HG03135 (cell line): Measurements from ENCODE around the gene CACNA1D.

Source experiments
- ATAC-seq: cut with Tn5 transposase; IDR thresholded peaks from one replicate; pipeline ENCODE4 v1.9.1; 2021; ENCODE audit warnings: mild to moderate bottlenecking, moderate library complexity; ENCODE audit not compliant: unreplicated experiment

The CACNA1D gene

DNA sequence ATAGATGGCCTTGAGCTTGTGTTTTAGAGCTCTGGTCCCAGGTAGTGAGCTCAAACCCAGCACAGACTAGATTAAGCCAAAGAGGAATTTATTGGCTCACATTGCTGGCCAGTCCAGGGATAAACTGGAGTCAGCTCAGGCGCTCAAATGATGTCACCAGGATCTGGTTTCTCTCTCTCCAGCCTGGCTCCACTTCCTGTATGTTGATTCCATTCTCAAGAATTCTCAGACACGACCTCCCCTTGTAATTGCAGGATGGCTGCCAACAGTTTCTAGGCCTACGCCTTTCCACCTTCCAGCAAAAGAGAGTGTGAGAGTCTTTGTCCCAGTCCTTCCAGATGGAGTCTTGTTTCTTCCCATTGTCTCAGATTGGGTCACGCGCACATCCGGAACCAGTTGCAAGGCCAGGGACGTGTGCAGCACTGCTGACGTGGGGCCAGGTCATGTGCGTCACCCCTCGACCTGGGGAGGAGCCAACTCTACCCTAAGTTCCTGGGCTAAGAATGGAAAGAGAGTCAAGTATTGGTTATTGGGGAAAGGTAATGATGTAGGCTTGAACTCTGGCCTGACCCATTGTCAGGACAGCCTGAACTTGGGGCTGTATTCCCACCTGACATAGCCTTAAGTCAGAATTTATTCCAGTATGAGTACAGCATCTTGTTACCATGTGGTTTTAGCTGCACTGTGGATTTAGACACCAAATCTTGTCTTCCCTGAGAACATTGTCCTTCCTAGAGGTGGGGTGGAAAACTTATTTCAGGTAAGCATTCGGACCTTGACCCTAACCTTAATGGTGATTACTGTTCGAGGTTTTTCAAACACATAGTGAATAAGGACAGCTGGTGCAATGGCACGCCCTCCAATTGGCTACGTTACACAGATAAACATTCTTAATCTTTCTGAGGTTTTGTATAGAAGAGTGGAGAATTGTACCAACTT is 31.6 kb downstream of the CACNA1D start:
- no peak for ATAC-seq

DNA sequence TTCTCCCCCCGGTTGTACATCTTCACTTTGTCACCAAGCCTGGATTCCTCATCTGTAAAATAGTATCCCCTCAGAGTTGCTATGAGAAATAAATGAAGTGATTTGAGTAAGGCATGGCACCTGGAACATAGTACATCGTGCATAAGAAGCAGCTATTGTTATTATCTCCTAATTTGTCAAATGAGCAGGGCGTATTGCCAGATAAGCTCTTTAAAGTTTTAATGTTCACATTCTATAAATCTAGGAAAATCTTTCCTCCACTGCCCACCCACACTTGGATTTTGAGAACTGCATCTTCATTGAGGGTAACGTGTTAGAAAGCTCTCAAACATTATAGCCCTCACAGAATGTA is 32.3 kb downstream of the CACNA1D start:
- ATAC-seq = no peak

DNA sequence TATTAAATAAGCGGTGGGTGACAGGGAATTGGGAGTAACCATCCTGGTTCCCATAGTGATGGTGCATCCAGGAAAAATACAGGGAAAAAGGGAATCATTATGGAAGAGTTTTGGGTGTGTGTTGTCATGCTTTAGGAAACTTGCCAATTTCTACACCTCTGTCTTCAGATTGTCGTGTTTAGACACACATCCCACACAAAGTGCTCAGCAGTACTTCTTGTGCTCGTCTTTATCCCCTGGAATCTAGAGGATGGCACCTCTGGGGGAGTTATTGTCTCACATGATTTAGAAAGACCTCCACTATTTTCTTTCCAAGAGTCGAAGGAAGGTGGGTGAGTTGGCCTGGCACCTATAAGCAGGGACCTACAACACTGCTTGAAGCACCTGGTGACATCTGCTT is 35.8 kb downstream of the CACNA1D start:
- ATAC-seq = no peak

DNA sequence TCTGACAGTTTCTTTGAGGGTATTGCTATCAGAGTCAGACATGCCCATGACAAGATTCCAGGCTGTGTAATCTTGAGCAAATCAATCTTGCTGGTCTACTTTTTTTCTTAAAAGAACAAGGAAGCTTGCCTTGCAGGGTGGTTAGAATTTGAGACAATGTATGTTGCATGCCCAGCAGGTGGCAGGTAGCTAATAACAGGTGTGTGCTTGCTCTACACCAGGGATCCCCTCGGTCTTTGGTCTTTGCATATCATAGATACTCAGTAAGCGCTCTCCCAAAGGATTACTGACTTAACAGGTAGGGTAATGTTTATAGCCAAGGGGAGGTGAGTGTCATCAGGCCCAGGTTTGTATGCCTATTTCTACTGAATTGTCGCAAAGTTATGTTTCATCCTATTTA is 37.3 kb downstream of the CACNA1D start:
- no peak for ATAC-seq

DNA sequence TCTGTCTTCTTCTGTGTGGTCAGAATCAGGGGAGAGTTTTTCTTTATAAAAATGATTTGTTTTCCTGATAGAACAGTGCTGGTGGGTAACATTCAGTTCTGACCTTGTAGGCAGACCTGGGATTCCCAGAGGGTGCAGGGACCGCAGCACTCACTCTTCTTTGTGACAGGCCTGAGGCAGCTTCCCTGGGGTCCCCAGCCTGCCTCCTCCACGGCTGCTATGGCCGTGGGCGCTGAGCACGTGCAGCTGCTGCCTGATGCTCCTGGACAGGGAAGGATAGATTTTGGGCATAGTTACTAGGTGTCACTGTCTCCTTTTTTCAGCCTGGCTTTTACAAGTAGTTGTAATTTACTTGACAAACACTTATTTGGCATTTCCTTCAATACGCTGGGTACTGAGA is 39.1 kb downstream of the CACNA1D start:
- no peak for ATAC-seq

DNA sequence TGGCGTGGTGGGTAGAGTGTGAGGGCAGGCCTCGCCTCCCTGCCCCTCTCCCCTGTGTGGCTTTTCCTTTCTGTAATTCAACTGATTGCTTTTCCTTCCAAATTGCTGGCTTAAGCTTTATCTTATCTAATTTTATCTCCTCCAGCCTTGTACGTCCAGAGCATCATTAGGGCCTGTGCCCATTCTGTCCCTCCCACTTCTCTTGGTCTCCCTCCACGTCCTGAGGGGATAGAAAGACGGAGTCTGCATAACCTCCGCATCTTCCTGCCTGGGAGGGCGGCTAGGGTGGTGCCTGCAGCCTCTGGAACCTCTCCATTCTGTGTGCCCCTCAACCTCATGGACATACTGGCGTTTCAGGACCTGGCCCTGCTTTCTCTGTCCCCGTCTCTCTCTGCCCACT is 39.8 kb downstream of the CACNA1D start:
- no peak for ATAC-seq

DNA sequence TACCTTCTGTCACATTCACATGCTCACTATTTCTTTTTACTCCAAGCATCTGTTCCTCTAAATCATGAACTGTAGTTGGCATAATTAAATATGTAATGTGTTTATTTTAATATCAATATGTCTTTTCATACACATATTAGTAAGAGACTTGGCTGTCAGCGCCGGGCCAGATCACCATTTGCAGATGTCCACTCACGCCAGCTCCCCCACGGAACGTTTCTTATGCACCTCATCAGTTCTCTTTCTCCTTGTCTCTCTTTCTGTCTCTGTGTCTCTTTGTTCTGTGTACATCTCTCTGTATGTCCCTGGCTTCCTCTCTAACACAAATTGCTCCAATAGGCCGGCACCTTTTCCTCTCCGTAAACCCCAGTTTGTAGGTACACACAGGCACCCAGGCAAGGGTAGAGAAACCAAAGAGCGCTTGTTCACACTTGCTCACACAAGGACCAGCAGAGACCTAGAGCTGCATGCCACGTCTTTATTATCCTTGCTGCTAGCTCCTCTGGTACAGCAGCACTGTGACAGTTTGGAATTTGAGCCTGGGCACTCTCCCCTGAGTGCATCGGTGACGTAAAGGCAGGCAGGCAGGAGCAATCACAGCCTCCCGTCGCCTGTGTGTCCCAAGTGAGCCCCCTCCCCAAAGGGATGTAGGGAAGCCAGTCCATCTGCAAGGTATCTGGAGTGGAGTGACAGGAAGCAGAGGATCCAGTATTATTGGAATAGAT is 40.4 kb downstream of the CACNA1D start:
- no peak for ATAC-seq

DNA sequence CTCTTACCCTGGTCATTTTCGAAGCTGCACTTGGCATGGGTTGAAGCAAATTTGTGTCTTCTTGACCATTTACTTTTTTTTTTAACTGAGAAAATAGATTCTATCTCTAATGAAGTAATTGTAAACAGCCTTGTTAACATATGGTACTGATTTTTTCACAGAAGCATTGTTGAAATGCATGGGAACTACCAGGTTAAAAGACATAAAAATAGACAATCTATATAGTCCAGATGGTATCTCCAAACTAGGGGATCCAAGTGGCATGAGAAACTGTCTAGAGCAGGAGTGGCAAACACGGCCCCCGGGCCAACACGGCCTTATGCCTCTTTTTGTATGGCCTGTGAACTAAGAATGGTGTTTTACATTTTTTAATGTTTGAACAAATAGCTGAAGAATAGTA is 41.9 kb downstream of the CACNA1D start:
- no peak for ATAC-seq

DNA sequence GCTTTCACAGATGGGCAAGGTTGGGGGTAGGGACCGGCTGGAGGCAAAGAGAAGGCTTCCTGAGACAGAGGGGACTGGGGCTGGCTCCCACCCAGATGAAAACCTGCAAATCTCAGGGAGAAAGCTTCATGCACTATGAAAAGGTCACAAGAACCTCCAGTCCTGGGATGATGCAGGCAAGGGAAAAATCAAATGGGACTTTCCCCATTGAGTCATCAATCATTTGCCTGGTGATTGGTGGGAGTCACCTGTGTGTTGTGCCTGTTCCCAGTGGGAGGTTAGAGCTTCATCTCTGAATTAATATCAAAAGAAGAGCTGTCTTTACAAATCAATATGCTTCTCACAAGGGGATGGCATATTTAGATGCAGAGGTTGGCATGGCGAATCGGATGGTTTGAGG is 49.9 kb downstream of the CACNA1D start:
- ATAC-seq = no peak

DNA sequence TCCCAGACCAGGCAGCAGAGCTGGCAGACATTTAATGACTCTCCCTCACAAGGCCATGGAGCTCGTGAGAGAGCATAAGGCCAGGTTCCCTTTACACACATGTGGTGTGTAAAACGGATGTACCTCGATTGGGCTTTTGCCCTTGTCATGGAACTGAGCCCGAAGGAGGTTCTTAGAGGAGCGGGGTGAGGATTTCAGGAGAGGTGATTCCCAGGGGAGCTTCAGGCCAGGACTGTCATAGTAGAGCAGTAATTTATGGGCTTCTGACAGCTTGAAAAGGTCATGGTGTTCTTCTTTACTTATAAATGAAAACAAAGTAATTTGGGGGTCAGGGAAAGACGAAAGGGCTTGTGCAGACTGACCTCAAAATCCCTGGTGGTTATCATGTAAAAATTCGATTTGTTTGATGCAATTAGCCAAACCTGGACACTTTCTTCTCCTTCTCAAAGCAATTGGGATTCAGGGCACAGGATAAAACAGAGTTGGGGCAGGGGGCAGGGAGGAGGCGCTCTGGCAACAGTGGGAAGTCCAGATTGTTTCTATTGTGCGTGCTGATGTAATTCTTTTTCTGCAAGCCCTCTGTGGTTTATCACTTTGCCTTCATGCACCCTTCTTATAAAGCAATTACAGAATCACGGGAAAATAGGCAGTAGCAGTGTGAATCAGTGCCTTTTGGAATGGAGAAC is 51.0 kb downstream of the CACNA1D start:
- no peak for ATAC-seq

DNA sequence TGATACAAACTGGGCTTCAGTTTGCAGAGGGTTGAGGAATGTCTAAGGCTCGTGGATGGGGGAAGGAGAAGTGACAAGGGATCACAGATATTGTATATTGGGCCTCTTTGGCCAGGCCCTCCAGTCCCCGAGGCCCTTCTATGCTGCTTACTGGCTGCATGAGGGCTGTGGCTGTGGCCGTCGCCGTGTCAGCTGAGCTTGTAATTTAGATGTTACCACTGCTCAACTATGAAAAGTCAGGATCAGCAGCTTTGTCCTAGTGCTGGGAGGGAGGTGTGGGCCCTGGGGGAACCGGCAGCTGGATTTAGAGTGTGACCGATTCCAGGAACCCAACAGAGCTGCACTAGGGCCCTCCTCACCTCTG is 51.6 kb downstream of the CACNA1D start:
- ATAC-seq = no peak

DNA sequence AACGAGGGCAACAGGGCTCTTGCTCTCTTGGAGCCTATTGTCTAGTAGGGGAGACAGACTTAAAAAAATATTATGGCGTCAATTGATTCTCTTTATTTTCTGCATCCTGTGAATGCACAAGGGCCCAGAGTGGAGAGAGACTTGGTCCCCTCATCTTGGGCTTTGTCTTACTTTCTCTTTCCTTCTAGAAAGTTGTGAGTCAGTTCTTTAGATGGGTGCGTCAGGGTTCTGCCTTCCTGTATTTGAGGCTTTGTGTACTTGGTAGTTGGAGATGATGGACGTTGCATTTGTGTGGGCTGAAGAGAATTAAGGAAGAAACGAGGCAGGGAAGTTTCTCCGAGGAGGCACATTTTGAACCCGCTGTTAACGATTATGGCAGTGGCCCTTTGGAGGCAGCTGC is 52.9 kb downstream of the CACNA1D start:
- no peak for ATAC-seq

DNA sequence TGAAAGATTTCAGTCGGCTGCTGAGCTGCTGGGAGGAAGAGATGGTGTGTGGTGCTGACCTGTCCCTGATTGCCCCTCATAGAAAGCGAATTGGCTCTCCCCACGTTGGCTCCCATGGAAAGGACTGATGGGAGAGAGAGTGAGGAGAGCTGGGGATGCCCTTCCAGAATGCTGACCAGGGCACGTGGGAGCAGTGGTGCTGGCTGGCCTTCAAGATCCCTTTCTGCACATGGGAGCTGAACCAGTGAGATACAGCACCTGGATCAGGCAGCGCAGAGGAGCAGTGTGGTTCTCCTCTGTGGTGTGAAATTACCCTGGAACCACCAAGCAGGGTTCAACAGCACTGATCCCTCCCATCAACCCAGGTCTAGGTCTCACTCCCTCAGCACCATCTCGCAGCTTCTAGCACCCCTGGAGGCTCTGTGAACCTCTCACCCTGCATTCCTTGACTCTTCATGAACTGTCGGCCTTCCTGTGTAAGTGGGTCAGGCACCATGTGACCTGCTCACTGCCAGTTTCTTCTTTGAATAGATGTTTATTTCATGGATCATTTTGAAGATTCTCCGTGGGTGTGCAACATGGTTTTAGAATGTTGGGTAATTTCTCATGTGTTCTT is 55.7 kb downstream of the CACNA1D start:
- ATAC-seq = no peak

DNA sequence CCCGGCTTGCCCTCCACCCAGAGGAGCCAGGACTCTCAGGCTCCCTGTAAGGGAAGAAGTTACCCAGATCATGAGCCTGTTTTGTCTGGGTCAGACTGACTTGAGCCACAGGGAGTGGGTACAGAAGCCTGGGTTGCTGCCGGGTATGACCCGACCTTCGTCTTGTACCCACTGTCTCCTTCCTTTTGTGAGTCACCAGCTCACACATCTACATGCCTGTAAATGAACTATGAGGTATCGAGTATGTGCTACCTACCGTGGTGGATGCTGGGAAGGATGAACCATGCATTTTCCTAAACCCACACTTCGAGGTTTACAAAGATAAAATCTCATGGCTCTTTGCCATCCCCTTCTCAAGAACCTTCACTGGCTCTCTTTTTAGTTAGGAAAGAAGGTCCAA is 56.9 kb downstream of the CACNA1D start:
- no peak for ATAC-seq

DNA sequence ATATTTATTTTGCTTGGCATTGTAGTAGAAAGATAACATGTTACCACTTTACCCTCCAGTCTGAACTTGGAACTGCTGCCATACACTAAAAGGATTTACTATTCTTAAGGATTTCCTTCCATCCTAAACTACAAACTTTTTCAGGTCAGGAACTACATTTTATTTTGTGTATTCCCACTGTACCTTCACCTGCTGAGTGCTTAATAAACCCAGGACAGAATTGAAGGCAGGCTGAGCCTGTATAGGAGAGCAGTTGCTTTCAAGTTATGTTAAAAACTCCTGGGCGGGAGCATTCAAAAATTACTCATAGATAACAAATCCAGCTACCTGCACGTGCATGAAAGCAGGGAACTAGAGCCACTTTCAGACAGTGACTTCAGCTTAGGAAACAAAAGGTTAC is 58.3 kb downstream of the CACNA1D start:
- no peak for ATAC-seq

DNA sequence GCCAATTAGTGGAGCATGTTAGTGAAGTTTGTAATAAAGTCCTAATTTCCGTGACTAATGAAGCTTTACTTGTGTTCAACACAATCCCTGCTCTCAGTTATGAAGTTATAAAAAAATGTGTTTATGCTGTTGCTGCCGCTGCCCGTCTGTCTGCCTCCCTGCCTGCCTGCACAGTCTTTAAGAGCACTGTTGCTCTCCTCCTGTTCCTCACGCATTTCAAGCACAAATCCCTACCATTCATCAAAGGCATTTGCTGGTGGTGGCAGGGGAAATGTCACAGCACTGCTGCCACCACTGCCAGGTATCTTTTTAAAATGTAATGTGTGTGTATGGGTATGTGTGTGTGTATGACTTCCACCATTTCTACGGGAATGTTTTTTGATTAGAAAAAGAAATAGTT is 58.8 kb downstream of the CACNA1D start:
- no peak for ATAC-seq

DNA sequence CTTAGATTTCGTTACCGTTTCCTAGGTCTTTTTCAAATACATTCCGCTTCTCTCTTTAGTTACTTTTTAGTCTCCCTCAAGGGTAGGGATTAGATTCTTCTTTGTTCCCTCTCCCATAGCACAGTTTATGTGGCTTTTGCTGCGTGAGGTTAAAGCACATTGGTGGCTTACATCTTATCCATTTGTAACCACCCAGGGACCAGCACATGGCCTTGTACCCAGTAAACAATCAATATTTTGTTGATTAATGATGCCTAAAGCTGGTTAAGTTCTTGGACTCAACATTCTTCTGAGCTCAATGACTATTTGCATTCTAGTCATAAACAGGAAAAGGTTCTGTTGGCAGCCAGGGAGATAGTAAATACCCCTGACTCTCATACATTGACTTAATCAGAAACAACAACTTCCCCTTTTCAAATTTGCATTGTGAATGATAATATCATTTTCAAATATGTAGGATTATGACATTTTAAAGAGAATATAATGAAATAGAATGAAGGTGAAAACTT is 60.2 kb downstream of the CACNA1D start:
- ATAC-seq = peak; percentile 86

DNA sequence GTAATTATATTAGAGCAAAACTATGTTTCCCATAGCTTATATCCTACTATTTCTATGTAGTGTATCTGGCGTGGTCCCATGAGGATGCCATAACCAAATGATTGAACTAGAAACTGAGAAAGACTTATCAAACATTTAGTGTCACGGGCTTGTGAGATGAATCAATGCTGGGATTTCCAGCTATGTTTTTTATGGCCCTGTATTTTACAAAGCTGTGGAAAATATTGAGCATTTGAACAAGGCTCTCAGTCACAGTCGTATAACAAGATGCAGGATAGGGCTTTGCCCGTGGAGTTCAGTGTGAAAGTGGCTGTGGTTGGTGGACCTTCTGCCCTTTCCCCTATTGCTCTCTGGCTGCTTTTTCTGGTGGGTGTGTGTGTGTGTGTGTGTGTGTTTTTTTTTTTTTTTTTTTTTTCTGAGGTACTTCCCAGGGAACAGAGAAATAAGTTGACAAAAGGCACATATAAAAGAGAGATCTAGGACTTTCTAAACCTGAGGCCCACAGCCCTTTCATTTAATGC is 60.7 kb downstream of the CACNA1D start:
- ATAC-seq = peak; percentile 63

DNA sequence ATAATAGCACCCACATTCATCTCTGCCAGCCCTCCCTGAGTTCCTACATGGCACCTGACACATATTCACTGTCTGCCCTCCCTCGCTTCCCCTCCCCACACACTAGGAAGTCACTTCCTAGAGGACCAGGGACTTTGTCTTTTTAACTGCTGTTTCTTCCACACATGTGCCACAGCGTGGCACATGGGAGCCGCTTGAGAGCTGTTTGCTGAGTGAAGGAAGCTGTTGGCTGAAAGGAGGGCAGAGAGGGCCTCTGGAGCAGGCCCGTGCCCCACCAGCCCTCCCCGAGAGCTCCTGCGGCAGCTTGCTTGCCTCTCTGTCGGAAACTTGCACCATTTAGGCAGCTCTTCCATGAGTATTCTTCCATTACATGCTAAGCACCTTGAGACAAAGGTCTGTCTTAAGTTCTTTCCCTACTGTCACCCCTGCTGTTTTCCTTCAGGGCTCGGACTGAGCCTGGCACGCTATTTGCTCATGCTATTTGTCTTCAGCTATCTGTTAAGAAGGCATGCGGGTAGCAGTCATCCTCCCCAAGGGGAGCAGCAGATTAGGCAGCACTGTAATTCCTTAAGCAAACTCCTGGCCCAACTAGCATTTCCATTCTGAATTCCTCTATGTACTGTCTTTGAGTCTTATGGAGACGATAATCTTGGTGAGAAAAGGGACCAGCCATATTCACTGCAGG is 72.2 kb downstream of the CACNA1D start:
- no peak for ATAC-seq

DNA sequence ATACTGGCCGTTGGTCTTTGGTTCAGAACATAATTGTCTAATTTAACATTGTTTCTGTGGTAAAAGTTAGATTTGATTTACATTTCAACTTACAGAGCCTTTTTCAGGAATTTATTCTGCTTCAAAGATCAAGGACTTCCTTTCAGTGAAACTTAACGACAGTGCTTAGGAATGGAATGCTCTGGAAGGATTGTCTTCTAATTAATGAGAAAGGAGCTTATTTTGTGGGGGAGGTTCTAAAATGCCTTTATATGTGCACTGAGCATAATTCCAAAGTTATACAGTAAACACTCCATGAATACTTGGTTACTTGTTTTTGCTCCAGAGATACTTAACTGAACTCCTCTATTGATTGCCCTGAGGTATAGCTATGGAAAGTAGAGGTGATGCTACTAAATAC is 75.7 kb downstream of the CACNA1D start:
- ATAC-seq = no peak
